Activated T-helper 9 cell treated with anti-CD3 and anti-CD28 coated beads, Interleukin-2, amount 50 U/mL, for 16 hours (primary cell): Measurements from ENCODE around the gene SLC6A12.
"Not testable (repeated sequence)": the region's sequence is repeated elsewhere in the genome, so short reads cannot be mapped to it uniquely, and the experiment has no call there.

Experiments
- DNase-seq: peaks from one replicate; pipeline ENCODE4 v3.0.0-alpha.2; 2020; ENCODE audit warnings: low read depth

SLC6A12 gene

GRCh38 chr12:214003-214741 lies at the start of gene SLC6A12:
Gene SLC6A12 (minus strand): TSS chr12:214157. CDS start chr12:209986, 4,171 bp downstream.
- no peak for DNase-seq

- DNase-seq, result no peak
Observed at GRCh38 chr12:263574-263973, 49.6 kb upstream of the SLC6A12 start.

- DNase-seq, result no peak
Observed at GRCh38 chr12:262817-263216, 48.9 kb upstream of the SLC6A12 start, which contains the start of gene SLC6A13. Gene SLC6A13 (minus strand): TSS chr12:262836. CDS start chr12:260052, 2,784 bp downstream.

- DNase-seq, result no peak
Observed at GRCh38 chr12:262113-262512, 48.2 kb upstream of the SLC6A12 start.

- DNase-seq, result no peak
Observed at GRCh38 chr12:257521-258321, 43.8 kb upstream of the SLC6A12 start.

GRCh38 chr12:256958-257357 lies 43.0 kb upstream of the SLC6A12 start:
- no peak for DNase-seq

- no peak for DNase-seq
Observed at GRCh38 chr12:256225-256624, 42.3 kb upstream of the SLC6A12 start.

- no peak for DNase-seq
Observed at GRCh38 chr12:254912-255311, 41.0 kb upstream of the SLC6A12 start.

GRCh38 chr12:254039-254438 lies 40.1 kb upstream of the SLC6A12 start:
- no peak for DNase-seq

- no peak for DNase-seq
Observed at GRCh38 chr12:253116-253831, 39.3 kb upstream of the SLC6A12 start.

- DNase-seq, result no peak
Observed at GRCh38 chr12:252636-253035, 38.7 kb upstream of the SLC6A12 start.

GRCh38 chr12:247271-247670 lies 33.3 kb upstream of the SLC6A12 start:
- DNase-seq, result no peak

GRCh38 chr12:243381-243780 lies 29.4 kb upstream of the SLC6A12 start:
- DNase-seq, result no peak

GRCh38 chr12:242496-242895 lies 28.5 kb upstream of the SLC6A12 start:
- DNase-seq, result no peak

GRCh38 chr12:241266-241665 lies 27.3 kb upstream of the SLC6A12 start:
- DNase-seq, result no peak

GRCh38 chr12:240566-240965 lies 26.6 kb upstream of the SLC6A12 start:
- DNase-seq, result no peak

GRCh38 chr12:238736-239398 lies 24.9 kb upstream of the SLC6A12 start:
- no peak for DNase-seq

GRCh38 chr12:238116-238515 lies 24.2 kb upstream of the SLC6A12 start:
- no peak for DNase-seq

- DNase-seq, result no peak
Observed at GRCh38 chr12:237026-237815, 23.3 kb upstream of the SLC6A12 start.

- no peak for DNase-seq
Observed at GRCh38 chr12:236445-236844, 22.5 kb upstream of the SLC6A12 start.

- not testable (repeated sequence) for DNase-seq
Observed at GRCh38 chr12:235967-236366, 22.0 kb upstream of the SLC6A12 start.
